ENCODE data around the gene GPATCH1. TPM values are rescaled to one million over a fixed set of nuclear protein-coding genes. Genes with fewer than 3 reads are reported as not detected.
"Not testable (repeated sequence)": the region's sequence is repeated elsewhere in the genome, so short reads cannot be mapped to it uniquely, and the experiment has no call there.

Gene GPATCH1, protein sequence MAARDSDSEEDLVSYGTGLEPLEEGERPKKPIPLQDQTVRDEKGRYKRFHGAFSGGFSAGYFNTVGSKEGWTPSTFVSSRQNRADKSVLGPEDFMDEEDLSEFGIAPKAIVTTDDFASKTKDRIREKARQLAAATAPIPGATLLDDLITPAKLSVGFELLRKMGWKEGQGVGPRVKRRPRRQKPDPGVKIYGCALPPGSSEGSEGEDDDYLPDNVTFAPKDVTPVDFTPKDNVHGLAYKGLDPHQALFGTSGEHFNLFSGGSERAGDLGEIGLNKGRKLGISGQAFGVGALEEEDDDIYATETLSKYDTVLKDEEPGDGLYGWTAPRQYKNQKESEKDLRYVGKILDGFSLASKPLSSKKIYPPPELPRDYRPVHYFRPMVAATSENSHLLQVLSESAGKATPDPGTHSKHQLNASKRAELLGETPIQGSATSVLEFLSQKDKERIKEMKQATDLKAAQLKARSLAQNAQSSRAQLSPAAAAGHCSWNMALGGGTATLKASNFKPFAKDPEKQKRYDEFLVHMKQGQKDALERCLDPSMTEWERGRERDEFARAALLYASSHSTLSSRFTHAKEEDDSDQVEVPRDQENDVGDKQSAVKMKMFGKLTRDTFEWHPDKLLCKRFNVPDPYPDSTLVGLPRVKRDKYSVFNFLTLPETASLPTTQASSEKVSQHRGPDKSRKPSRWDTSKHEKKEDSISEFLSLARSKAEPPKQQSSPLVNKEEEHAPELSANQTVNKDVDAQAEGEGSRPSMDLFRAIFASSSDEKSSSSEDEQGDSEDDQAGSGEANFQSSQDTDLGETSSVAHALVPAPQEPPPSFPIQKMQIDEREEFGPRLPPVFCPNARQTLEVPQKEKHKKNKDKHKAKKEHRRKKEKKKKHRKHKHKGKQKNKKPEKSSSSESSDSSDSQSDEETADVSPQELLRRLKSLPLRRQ
- total RNA-seq: 10 to 100 TPM; 12.7 to 13.6 TPM

DNA sequence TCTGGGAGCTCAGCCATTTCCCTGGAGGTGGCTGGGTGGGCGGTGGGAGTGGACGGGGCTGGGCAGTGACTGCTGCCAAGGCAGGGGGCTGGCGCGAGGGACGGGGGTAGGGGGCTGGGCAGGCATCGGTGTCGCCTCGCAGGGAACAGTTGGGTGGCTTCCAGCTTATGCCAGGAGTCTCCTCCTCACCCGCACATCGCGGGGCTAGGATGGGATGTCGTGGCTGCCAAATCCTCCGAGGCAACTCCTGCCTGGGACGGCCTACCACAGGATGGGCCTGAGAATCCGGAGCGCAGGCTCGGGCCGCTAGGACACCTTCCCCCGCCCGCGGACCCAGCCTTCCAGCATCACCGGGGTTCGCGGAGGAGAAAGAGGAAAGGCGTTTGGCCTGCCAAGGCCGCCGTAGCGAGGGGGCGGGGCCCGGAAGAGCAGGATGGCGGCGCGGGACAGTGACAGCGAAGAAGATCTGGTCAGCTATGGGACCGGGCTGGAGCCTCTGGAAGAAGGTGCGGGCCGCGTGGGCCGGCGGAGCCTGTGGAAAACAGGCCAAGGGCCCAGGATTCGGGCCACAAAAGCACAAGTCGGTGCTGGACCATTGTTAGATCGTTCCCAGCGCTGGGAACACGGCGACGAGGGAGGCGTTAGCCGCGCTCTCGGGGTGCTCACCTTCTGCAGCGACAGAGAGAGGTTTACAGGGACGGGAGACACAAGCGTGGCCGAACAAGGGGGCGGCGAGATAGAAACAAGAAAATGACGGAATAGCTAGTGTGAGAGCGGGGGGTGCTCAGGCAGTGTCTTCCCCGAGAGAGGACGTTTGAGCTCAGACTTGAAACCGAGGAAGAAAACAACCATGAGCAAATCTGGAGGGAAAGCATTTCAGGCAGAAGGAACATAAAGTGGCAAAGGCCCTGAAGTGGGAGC is at the start of gene GPATCH1:
TSS of gene GPATCH1 (plus strand) at position 421 of the 921 bp plus-strand sequence. CDS start at position 434, 13 bp downstream.
- Mint-ChIP-seq H3K27me3 (ENCODE audit: low read depth) (no peaks in the 10 kb centered on the region), H3K27ac (peak within 1 kb of the TSS; percentile 95), H3K4me1 (ENCODE audit: low read depth) (peaks cover 27% of the 10 kb centered on the region), H3K4me3 (peak within 1 kb of the TSS; percentile 91), H3K36me3 (ENCODE audit: low read depth) (peaks cover 5% of the 10 kb centered on the region), H3K9me3 (ENCODE audit: insufficient read depth) (no peaks in the 10 kb centered on the region)
- POLR2A ChIA-PET: interaction anchor here (0.6 to 1.6 kb wide), 3 partner anchors 21 to 289 kb away, joined by 3 to 4 read pairs (median 4); no protein-coding TSS in a partner anchor
- ATAC-seq (peak; percentile 95), DNase-seq (peak; percentile 90)
- CTCF ChIA-PET: interaction anchor here (0.7 to 1.5 kb wide), 3 partner anchors 29 to 104 kb away, joined by 3 to 6 read pairs (median 4); no protein-coding TSS in a partner anchor

DNA sequence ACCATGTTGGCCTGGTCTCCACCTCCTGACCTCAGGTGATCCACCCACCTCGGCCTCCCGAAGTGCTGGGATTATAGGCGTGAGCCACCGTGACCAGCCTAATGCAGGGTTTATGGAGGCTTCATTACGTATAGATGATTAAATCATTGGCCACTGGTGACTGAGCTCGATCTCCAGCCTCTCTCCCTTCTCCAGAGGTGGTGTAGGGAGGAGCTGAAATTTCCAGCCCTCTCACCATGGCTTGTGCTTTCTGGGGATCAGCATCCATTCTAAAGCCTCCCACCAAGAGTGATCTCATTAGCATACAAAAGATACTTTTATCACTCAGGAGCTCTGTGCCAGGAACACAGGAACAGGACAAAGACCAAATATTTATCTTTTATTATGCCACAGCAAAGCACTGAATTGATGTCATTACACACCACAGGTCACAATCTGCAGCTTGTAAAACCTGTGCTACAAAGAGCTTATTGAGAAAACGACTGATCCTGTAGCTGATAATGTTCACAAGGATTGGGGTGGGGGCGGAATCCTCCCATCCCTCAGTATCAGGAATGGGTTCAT is 48.7 kb upstream of the GPATCH1 start:
- Mint-ChIP-seq H3K9me3 (ENCODE audit: insufficient read depth) (peaks cover 7% of the 10 kb centered on the region), H3K36me3 (ENCODE audit: low read depth) (peaks cover 2% of the 10 kb centered on the region), H3K27ac (no peak overlapping the region), H3K4me3 (no peak overlapping the region), H3K4me1 (ENCODE audit: low read depth) (peaks cover 4% of the 10 kb centered on the region), H3K27me3 (ENCODE audit: low read depth) (no peaks in the 10 kb centered on the region)
- DNase-seq: no peak
- CTCF ChIA-PET: no interaction called here
- ATAC-seq: no peak
- POLR2A ChIA-PET: interaction anchor here (1.5 kb wide), 1 partner anchor 49 kb away, joined by 4 read pairs; the partner anchor contains the start of gene GPATCH1

DNA sequence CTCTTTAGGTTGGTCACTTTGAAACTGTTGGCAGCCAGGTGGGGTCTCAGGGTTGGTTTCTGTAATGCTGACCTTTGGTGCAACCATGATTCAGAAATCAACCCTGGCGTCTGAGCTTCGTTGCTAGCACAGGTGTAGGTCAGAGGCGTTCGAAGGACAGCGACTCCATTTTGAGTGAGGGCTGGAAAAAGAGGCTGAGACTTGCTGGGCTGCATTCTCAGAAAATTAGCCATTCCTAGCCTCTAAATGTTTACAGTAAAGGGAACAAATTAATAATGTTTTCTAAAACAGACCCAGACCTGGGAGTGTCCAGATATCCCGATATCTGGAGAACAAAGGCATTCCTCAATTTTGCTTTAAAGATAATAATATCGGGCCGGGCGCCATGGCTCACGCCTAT is 45.5 kb upstream of the GPATCH1 start:
- H3K4me1 Mint-ChIP-seq (ENCODE audit: low read depth): peaks cover 10% of the 10 kb centered on the region
- H3K4me3 Mint-ChIP-seq: no peak overlapping the region
- ChIA-PET POLR2A (no interaction called here), CTCF (no interaction called here)
- H3K27ac Mint-ChIP-seq: no peak overlapping the region
- H3K27me3 Mint-ChIP-seq (ENCODE audit: low read depth): no peaks in the 10 kb centered on the region
- H3K36me3 Mint-ChIP-seq (ENCODE audit: low read depth): peaks cover 2% of the 10 kb centered on the region
- ATAC-seq (no peak), DNase-seq (no peak)
- H3K9me3 Mint-ChIP-seq (ENCODE audit: insufficient read depth): peaks cover 3% of the 10 kb centered on the region

DNA sequence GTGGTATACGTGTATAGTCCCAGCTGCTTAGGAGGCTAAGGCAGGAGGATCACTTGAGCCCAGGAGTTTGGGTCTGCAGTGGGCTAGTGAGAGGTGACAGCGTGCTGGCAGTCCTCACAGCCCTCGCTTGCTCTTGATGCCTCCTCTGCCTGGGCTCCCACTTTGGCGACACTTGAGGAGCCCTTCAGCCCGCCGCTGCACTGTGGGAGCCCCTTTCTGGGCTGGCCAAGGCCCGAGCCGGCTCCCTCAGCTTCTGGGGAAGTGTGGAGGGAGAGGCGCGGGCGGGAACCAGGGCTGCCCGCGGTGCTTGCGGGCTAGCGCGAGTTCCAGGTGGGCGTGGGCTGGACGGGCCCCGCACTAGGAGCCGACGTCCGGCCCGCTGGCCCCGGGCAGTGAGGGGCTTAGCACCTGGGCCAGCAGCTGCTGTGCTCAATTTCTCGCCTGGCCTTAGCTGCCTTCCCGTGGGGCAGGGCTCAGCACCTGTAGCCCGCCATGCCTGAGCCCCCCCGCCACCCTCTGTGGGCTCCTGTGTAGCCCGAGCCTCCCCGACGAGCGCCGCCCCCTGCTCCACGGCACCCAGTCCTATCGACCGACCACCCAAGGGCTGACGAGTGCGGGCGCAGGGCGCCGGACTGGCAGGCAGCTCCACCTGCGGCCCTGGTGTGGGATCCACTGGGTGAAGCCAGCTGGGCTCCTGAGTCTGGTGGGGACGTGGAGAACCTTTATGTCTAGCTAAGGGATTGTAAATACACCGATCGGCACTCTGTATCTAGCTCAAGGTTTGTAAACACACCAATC is 44.4 kb upstream of the GPATCH1 start:
- H3K4me1 Mint-ChIP-seq (ENCODE audit: low read depth); H3K27ac Mint-ChIP-seq; H3K9me3 Mint-ChIP-seq (ENCODE audit: insufficient read depth); H3K4me3 Mint-ChIP-seq; H3K36me3 Mint-ChIP-seq (ENCODE audit: low read depth); DNase-seq; H3K27me3 Mint-ChIP-seq (ENCODE audit: low read depth); ATAC-seq; POLR2A ChIA-PET: not testable (repeated sequence)
- CTCF ChIA-PET: interaction anchor here (1.6 kb wide), 1 partner anchor 60 kb away, joined by 4 read pairs; no protein-coding TSS in a partner anchor

DNA sequence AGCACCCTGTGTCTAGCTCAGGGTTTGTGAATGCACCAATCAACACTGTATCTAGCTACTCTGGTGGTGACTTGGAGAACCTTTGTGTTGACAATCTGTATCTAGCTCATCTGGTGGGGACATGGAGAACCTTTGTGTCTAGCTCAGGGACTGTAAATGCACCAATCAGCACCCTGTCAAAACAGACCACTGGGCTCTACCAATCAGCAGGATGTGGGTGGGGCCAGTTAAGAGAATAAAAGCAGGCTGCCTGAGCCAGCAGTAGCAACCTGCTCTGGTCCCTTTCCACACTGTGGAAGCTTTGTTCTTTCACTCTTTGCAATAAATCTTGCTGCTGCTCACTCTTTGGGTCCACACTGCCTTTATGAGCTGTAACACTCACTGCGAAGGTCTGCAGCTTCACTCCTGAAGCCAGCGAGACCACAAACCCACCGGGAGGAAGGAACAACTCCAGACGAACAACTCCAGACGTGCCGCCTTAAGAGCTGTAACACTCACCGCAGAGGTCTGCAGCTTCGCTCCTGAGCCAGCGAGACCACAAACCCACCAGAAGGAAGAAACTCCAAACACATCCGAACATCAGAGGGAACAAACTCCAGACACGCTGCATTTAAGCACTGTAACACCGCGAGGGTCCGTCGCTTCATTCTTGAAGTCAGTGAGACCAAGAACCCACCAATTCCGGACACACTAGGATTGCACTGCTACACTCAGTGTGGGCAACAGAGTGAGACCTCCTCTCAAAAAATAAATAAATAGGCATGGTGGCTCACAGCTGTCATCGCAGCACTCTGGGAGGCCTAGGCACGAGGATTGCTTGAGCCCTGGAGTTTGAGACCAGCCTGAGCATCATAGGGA is 43.6 kb upstream of the GPATCH1 start:
- H3K4me3 Mint-ChIP-seq: peak overlapping the region; percentile 32
- H3K36me3 Mint-ChIP-seq (ENCODE audit: low read depth); H3K27me3 Mint-ChIP-seq (ENCODE audit: low read depth); H3K9me3 Mint-ChIP-seq (ENCODE audit: insufficient read depth); H3K4me1 Mint-ChIP-seq (ENCODE audit: low read depth); POLR2A ChIA-PET; ATAC-seq: not testable (repeated sequence)
- DNase-seq: peak; percentile 32
- CTCF ChIA-PET: interaction anchor here (1.1 to 1.6 kb wide), 2 partner anchors 61 to 147 kb away, joined by 3 to 4 read pairs; no protein-coding TSS in a partner anchor
- H3K27ac Mint-ChIP-seq: peak overlapping the region; percentile 71

DNA sequence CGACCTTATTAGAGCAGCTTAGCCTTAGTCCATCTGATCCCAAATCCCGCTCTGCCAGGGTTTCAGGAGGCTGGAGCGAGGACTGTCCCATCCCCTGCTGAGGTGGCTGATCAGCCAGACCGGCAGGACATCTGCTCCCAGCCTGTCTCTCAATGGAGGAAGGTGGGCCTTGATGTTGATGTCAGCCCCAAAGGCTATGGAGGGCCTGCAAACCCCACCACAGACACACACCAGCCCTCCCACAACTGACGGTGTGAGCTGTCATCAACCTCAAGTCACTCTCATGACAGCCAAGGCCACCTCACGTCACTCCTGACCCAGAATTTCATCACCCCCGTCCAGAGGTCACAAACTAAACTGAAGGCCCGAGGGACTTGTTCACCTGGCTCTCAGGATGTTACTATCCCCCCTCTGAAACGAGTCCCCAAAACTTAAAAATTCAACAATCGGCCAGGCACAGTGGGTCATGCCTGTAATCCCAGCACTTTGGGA is 41.8 kb upstream of the GPATCH1 start:
- H3K4me3 Mint-ChIP-seq: no peak overlapping the region
- DNase-seq (no peak), ATAC-seq (no peak)
- no peaks in the 10 kb centered on the region for H3K9me3 Mint-ChIP-seq (ENCODE audit: insufficient read depth)
- H3K36me3 Mint-ChIP-seq (ENCODE audit: low read depth): peaks cover 2% of the 10 kb centered on the region
- ChIA-PET CTCF (no interaction called here), POLR2A (no interaction called here)
- peaks cover 10% of the 10 kb centered on the region for H3K4me1 Mint-ChIP-seq (ENCODE audit: low read depth)
- no peaks in the 10 kb centered on the region for H3K27me3 Mint-ChIP-seq (ENCODE audit: low read depth)
- no peak overlapping the region for H3K27ac Mint-ChIP-seq

DNA sequence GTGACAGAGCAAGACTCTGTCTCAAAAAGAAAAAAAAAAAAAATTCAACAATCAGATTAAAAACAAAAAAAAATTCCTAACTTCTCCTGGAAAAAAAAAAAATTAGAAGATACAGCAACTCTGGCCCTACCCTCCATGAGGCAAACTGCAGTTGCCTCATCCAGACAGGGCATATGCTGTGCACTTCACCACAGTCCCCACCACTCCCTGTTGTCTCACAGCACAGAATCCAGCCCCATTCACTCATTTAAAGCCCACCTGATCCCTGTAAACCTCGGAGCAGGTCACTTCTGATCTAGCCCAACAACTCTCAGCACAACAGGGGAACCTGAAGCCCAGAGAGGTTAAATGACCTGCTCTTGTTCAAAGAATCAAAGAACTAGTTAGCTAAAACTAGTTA is 41.2 kb upstream of the GPATCH1 start:
- Mint-ChIP-seq H3K27ac (no peak overlapping the region), H3K27me3 (ENCODE audit: low read depth) (no peaks in the 10 kb centered on the region), H3K4me1 (ENCODE audit: low read depth) (peaks cover 10% of the 10 kb centered on the region), H3K9me3 (ENCODE audit: insufficient read depth) (no peaks in the 10 kb centered on the region), H3K4me3 (no peak overlapping the region), H3K36me3 (ENCODE audit: low read depth) (peaks cover 2% of the 10 kb centered on the region)
- CTCF ChIA-PET: interaction anchor here (0.8 kb wide), 1 partner anchor 12 kb away, joined by 3 read pairs; no protein-coding TSS in a partner anchor
- ATAC-seq (no peak), DNase-seq (no peak)
- POLR2A ChIA-PET: no interaction called here

DNA sequence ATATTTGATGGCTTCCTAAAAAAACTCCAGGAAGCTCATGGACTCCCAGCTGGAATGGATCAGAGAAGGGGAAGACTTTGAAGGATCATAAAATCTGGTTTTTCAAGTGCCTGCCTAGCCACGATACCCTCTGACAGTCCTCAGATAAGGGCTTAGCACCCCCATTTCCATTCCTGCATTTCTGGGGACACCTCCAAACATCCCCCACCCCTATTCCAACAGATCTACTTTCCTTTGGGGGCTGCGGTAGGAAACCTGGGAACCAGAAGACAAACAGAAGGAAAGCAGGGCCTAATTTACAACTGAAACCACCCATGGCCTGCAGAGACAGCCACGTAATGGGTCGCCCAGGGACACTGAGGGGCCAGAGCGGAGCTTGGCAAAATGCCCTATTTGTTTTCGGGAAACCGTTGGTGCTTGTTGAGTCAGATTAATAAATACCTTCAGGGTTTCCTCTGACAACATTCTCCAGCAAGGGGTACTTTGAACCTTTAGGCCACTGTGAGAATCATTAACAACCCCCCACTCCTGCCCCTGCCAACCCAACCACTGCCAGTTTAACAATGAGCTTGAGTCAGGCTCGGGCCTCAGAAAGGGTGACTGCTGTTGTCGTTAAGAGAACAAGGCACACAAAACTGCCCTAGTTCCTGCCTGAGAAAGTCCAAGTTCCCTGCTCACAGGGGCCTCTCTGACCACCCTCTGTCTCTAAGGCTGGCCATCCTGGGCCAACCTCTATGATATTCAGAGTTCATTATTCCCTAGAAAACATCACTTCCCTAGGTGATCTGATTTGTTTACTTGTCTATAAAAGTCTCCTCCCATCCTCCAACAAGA is 39.8 kb upstream of the GPATCH1 start:
- Mint-ChIP-seq H3K9me3 (ENCODE audit: insufficient read depth) (no peaks in the 10 kb centered on the region), H3K4me1 (ENCODE audit: low read depth) (peaks cover 10% of the 10 kb centered on the region), H3K4me3 (no peak overlapping the region), H3K27me3 (ENCODE audit: low read depth) (no peaks in the 10 kb centered on the region), H3K27ac (no peak overlapping the region), H3K36me3 (ENCODE audit: low read depth) (peaks cover 2% of the 10 kb centered on the region)
- CTCF ChIA-PET: interaction anchor here (1.2 kb wide), 1 partner anchor 30 kb away, joined by 3 read pairs; no protein-coding TSS in a partner anchor
- POLR2A ChIA-PET: no interaction called here
- ATAC-seq (no peak), DNase-seq (no peak)

DNA sequence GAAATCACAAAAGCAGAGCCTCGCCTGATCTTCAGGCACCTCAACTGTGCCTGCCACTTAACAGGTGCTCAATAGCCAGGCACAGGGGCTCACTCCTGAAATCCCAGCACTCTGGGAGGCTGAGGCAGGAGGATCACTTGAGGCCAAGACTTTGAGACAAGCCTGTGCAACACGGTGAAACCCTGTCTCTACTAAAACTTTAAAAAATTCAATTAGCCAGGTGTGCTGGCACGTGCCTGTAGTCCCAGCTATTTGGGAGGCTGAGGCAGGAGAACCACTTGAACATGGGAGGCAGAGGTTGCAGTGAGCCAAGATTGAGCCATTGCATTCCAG is 39.2 kb upstream of the GPATCH1 start:
- POLR2A ChIA-PET; H3K27ac Mint-ChIP-seq; DNase-seq; H3K9me3 Mint-ChIP-seq (ENCODE audit: insufficient read depth); H3K27me3 Mint-ChIP-seq (ENCODE audit: low read depth); H3K36me3 Mint-ChIP-seq (ENCODE audit: low read depth); H3K4me3 Mint-ChIP-seq; ATAC-seq; H3K4me1 Mint-ChIP-seq (ENCODE audit: low read depth): not testable (repeated sequence)
- CTCF ChIA-PET: interaction anchor here (1.2 kb wide), 1 partner anchor 30 kb away, joined by 3 read pairs; no protein-coding TSS in a partner anchor
